H1 (cell line): ENCODE measurements around the gene YIF1B. TPM values are rescaled to one million over a fixed set of nuclear protein-coding genes. Genes with fewer than 3 reads are reported as not detected.

ENCODE experiments used
- EP300 ChIP-seq, 2 experiments: IDR thresholded peaks; 1 replicate in 1 of 2; 2 replicates in 1 of 2; pipeline ENCODE4 v1.6.1; 2011 to 2012; ENCODE audit warnings: low read depth in 2 of 2, low read length in 2 of 2, mild to moderate bottlenecking in 2 of 2, borderline replicate concordance in 1 of 2, inconsistent platforms in 1 of 2, moderate library complexity in 1 of 2
- JUN ChIP-seq: IDR thresholded peaks from 2 replicates; pipeline ENCODE4 v1.6.1; 2011; ENCODE audit warnings: low read depth, mild to moderate bottlenecking, improper control_type of control experiment, low read length
- SIN3A ChIP-seq, 2 experiments: IDR thresholded peaks in 1 of 2; conservative IDR thresholded peaks in 1 of 2; 2 replicates each; pipeline ENCODE4 v1.6.1; 2011 to 2012; ENCODE audit warnings: low read length in 2 of 2, improper control_type of control experiment in 1 of 2, low read depth in 1 of 2, mild to moderate bottlenecking in 1 of 2
- USF2 ChIP-seq: IDR thresholded peaks from 2 replicates; pipeline ENCODE4 v1.6.1; 2011; ENCODE audit warnings: low read length, improper control_type of control experiment
- polyA plus RNA-seq, 7 experiments: library from polyadenylated mRNA; depleted of rRNA in 3 of 7; stranded (reverse) in 5 of 7; unstranded in 2 of 7; fragments of >200 nt in 5 of 7; fragments of 200-250 nt in 2 of 7; gene quantifications; 1 replicate in 5 of 7; 2 replicates in 1 of 7; 4 replicates in 1 of 7; pipeline versions ENCODE4 v1.2.1 to v1.2.3, GENCODE V29; 2011 to 2013; ENCODE audit warnings: missing spikeins in 2 of 7, mixed read lengths in 2 of 7
- total RNA-seq: library from RNA; stranded (reverse); fragmentation: NEBNext Ultra II Directional; extraction: Animal tissue kit (Norgen Biotek cat#: 25700); gene quantifications from 2 replicates; pipeline ENCODE4 v1.2.1, GENCODE V29; 2021

YIF1B gene
- total and polyA plus RNA-seq, 2 of the 8 experiments (the other 6 are each of a cell fraction or from before 2014, with no cell fraction given) = 89.6 to 305 TPM

DNA sequence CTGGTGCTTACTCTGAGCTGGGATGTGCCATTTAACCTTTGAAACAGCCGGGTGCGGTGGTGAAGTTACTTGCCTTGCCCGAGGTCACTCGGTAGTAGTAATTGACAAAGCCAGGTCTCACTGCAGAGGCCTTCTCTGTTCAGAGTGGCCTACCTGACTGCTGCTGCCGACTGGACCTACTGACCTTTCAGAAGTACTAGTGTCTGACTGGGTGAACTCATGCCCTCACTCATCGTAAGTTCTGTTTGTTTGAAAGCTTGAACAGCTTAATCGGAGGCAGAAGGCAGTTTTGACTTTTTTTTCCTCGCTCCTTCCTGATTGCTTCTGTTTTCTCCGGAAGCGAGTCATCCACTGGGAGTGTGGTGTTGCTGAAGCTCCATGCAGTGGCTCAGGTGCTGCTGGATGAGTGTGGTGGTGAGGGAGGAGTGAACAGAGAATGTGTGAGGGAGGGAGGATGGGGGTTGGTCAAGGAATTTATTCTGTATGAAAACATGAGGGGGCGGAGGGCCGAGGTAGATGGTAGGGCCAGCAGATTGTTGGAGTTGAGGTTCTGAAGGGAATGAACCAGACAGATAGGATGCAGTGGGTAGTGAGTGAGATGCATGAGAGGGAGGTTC lies 48.7 kb downstream of the YIF1B start (continued):
- TF ChIP-seq USF2 (no peak), EP300 (IDR thresholded peaks at IDR 0.05; ENCODE audit: borderline replicate concordance in 1 of 2, low read depth in 2 of 2, low read length in 2 of 2) (no peak), JUN (no peak), SIN3A (conservative IDR thresholded peaks at IDR 0.05 in 1 of 2, IDR thresholded peaks at IDR 0.05 in 1 of 2; ENCODE audit: low read depth in 1 of 2, low read length in 2 of 2) (no peak)
